HuH-7 (cell line): ENCODE data around the gene PHKB.

Source experiments
- DNase-seq: peaks from one replicate; pipeline ENCODE4 v3.0.0; 2011; ENCODE audit warnings: low spot score

Gene PHKB

DNA sequence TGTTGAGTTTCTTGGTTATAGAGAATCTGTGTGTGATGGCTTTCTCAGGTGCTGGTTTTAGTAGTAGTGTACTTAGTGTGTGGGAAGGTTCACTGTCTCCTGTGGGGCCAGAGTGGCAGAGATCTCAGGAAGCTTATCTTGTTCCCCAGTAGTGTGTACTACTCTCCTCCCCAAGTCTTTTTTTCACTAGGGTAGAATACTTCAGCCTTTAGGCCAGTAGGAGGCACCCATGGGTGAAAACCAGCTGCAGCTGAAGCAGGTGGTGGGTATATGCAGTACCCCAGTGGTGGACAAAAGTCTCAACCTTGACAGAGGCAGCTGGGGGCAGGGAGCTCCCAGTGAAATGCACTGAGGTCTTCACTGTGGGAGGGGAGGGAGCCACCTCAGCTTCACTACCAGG is 109.9 kb downstream of the PHKB start:
- DNase-seq: no peak

- DNase-seq: no peak
Measured at GRCh38 chr16:47571711-47572110, 110.6 kb downstream of the PHKB start.

GRCh38 chr16:47574091-47575054 is 113.2 kb downstream of the PHKB start:
- no peak for DNase-seq

- DNase-seq: no peak
Measured at GRCh38 chr16:47577029-47577428, 115.9 kb downstream of the PHKB start.

DNA sequence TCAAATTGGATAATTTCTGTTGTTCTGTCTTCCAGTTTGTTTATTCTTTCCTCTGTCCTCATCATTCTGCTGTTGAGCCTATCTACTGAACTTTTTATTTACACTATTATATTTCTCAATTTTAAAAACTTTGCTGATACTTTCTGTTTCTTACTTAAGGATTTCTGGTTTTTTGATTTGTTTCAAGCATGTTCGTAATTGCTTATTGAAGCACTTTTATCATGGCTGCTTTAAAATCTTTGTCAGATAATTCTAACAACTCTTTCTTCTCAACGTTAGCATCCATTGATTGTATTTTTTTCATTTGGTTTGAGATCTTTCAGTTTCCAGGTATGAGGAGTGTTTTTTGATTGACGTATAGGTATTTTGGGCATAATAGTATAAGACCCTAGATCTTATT is 116.9 kb downstream of the PHKB start:
- no peak for DNase-seq

GRCh38 chr16:47578573-47578972 is 117.4 kb downstream of the PHKB start:
- DNase-seq: no peak

GRCh38 chr16:47581114-47581513 is 120.0 kb downstream of the PHKB start:
- DNase-seq: no peak

DNA sequence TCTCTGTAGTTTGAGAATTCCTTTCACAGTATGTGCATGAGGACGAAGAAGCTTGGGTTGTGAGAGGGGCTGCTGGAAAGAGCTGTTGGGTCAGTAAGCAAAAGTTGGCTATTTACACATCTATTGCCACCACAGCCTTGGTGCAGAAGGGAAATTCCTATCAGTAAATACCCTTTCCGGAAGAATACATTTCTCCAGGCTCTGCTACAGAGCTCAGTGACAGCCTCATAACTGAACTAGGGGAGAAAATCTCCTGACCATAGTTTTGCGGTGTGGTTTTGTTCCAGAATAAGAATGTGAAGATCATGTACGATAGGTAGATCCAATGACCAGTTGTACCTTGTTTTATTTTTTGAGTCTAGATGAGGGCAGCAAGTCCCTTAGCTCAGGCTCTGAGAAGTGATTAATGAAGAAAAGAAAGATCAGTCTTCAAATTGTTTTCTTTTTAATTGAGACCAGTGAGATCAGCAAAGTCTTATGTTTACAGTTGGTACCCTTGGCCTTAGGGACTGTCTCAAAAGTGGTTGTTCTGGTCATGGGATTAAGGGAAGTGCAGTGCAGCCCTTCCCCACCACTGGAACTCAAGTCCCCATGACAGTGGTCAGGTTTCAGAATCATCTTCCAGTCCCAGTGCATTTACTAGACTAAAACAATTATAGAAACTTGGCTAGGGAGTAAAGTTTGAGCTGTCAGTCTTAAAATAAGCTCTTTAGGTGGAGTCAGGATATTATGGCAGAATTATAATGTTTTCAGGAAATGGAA is 123.5 kb downstream of the PHKB start:
- DNase-seq: no peak

DNA sequence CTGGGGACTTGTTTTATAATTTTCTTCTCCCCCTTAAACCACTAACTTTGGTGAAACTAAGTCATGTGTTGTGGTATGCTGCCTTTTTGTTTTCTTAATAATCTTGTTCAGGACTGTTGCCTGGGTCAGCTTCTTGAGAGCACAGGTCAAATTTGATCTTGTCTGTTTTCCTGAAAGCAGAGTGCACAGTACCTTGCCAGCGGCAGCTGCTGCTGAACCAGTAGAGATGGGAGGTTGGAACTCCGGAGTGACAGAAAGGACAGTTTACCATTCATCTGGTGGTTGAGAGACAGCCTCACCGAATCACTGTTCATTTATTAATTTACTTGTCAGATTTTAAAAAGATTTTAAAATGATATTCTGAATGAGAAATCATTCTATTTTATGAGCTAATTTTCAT is 125.0 kb downstream of the PHKB start:
- DNase-seq: no peak

- DNase-seq: no peak
Measured at GRCh38 chr16:47590472-47590871, 129.3 kb downstream of the PHKB start.

- no peak for DNase-seq
Measured at GRCh38 chr16:47592232-47592631, 131.1 kb downstream of the PHKB start.

- DNase-seq: no peak
Measured at GRCh38 chr16:47599512-47599911, 138.4 kb downstream of the PHKB start.

DNA sequence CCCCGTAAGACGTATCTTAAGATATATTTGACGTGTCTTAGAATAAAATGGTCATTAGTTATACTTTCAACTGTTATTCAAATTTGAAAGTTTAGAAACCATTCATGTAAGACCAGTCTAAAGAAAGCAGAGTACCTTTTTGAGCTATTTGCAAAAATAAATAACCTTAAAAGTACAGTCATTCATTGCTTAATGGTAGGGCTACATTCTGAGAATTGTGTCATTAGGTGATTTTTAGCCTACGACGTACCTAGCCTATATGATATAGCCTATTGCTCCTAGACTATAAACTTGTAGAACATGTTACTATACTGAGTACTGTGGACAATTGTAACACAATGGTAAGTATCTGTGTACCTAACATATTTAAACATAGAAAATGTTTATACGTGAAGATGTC is 139.2 kb downstream of the PHKB start:
- DNase-seq: no peak

DNA sequence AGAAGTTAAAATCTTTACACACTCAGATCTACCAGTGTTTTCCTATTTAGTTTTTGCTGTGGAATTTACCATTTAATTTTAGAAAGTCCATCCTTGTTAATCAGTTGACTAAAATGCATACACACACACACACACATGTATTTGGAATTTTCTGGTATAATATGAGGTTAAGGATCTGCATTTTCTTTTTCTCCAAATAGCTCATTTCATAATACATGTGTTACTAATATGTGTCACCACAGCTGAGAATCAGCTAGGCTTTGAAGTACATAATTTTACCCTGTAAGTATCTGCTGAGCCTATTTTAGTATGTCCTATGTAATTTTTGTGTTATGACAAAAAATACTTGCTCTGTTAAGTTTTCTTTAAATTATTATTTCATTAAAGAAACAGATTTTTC is 143.2 kb downstream of the PHKB start:
- no peak for DNase-seq

- DNase-seq: no peak
Measured at GRCh38 chr16:47611042-47611441, 149.9 kb downstream of the PHKB start.

GRCh38 chr16:47611848-47612493 is 150.8 kb downstream of the PHKB start:
- no peak for DNase-seq

DNA sequence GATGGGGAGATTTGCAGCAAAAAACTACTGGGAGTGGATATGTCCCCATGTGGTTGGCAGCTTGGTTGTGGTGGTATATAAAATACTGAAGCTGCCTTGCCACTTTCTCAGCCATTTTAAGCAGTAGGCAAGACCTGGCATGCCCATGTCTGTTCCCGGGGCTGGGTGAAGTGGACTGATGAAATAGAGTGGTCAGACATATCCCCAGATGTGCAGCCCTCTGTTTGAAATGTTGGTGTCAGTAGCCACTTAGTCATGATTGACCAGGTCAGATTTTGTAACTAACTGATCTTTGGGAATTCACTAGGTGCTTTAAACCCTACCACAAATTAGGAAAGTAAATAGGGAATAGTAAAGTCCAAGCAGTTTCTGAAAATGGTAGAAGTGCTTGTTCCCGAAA is 151.6 kb downstream of the PHKB start:
- DNase-seq: no peak

- no peak for DNase-seq
Measured at GRCh38 chr16:47613251-47613650, 152.1 kb downstream of the PHKB start.

- DNase-seq: no peak
Measured at GRCh38 chr16:47617732-47618131, 156.6 kb downstream of the PHKB start.

DNA sequence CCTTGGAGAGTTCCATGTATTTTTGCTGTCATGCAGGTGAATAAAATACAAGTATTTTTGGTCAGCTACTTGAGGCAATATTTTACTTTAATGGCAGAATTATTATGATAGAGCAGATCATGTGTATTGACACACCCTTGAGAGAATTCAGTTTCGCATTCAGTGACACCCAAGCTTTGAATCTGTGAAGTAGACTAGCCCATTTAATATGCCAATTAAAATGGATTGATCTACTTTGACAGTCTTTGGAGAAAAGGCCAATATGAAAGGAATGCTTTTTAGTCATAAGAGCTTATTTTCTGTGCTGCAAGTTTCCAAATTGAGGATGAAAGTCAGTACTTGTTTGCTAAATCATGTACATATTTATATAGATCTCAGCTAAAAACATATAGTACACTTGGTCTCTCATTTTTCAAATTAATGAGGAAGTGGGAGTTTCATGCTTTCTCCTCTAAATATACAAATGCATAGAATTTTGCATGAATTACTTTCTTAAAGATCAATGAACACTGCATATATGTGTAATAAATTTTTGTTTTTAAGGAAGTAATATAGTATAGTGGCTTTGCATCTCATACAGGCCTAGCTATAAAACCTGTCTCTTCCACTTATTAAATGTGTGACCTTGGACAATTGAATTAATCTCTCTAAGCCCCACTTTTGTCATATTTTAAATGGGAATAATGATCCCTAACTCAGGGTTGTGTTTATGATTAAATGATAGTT is 161.5 kb downstream of the PHKB start:
- no peak for DNase-seq

- DNase-seq: no peak
Measured at GRCh38 chr16:47624563-47624962, 163.4 kb downstream of the PHKB start.

GRCh38 chr16:47625115-47625567 is 164.0 kb downstream of the PHKB start:
- no peak for DNase-seq
